GM23338 (cell line): ENCODE measurements around the gene PHC2.

ENCODE experiments used
- JUNB ChIP-seq: IDR thresholded peaks from one replicate; pipeline ENCODE4 v1.6.1; 2016; ENCODE audit warnings: antibody characterized with exemption; ENCODE audit not compliant: unreplicated experiment
- POLR2AphosphoS5 ChIP-seq: IDR thresholded peaks from 2 replicates; pipeline ENCODE4 v1.6.1; 2016; ENCODE audit warnings: antibody characterized with exemption, low read depth

DNA sequence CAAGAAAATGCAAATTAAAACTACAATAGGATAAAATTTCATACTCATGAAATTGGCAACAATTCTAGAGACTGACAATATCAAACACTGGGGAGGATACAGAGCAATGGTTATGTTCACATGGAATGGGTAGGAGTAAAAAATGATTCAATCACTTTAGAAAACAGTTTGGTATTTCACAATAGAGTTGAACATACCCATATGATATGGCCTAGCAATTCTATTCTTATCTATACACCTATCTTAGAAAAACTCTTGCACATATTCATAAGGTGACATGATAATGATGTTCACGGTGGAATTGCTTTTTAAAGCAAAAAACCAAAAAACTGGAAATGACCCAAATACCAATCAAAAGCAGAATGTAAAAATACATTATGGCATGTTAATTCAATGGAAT, 28.7 kb downstream of the PHC2 start:
- TF ChIP-seq POLR2AphosphoS5 (no peak), JUNB (no peak)
